Skeletal muscle satellite cell (primary cell): Measurements from ENCODE around the gene CACNA1S.

Experiments used
- H3K27me3 ChIP-seq: 2 replicates; pipeline ENCODE4 v1.7.0; 2013; ENCODE audit warnings: low read length; ENCODE audit not compliant: control insufficient read depth, insufficient read depth
- H3K36me3 ChIP-seq: 2 replicates; pipeline ENCODE4 v1.7.0; 2013; ENCODE audit warnings: mild to moderate bottlenecking, control low read depth, low read length; ENCODE audit not compliant: insufficient read depth
- H3K4me1 ChIP-seq: 2 replicates; pipeline ENCODE4 v1.7.0; 2013; ENCODE audit warnings: low read length; ENCODE audit not compliant: control insufficient read depth, insufficient read depth
- H3K4me2 ChIP-seq: 2 replicates; pipeline ENCODE4 v1.7.0; 2013; ENCODE audit warnings: mild to moderate bottlenecking, low read length
- H3K4me3 ChIP-seq: 2 replicates; pipeline ENCODE4 v1.7.0; 2013; ENCODE audit warnings: low read length
- H3K9ac ChIP-seq: 2 replicates; pipeline ENCODE4 v1.7.0; 2013; ENCODE audit warnings: mild to moderate bottlenecking, low read depth, low read length, moderate library complexity
- H3K9me3 ChIP-seq: replicated peaks from 2 replicates; pipeline ENCODE4 v1.7.0; 2013; ENCODE audit warnings: mild to moderate bottlenecking, control low read depth, low read length

Gene CACNA1S

GRCh38 chr1:201112926-201113325, 700 bp upstream of the CACNA1S start:
- Histone ChIP-seq H3K36me3 (no peaks in the 10 kb centered on the region), H3K9ac (no peak overlapping the region), H3K4me2 (no peak overlapping the region), H3K4me1 (peaks cover 3% of the 10 kb centered on the region), H3K27me3 (peaks cover 70% of the 10 kb centered on the region), H3K9me3 (no peaks in the 10 kb centered on the region), H3K4me3 (no peak overlapping the region)

- Histone ChIP-seq H3K9me3 (no peaks in the 10 kb centered on the region), H3K4me2 (no peak overlapping the region), H3K4me1 (peaks cover 3% of the 10 kb centered on the region), H3K4me3 (no peak overlapping the region), H3K9ac (no peak overlapping the region), H3K36me3 (no peaks in the 10 kb centered on the region), H3K27me3 (peaks cover 69% of the 10 kb centered on the region)
Observed at GRCh38 chr1:201111672-201112071, 554 bp downstream of the CACNA1S start.

- Histone ChIP-seq H3K4me3 (no peak overlapping the region), H3K4me2 (no peak overlapping the region), H3K4me1 (peaks cover 3% of the 10 kb centered on the region), H3K9me3 (no peaks in the 10 kb centered on the region), H3K36me3 (no peaks in the 10 kb centered on the region), H3K9ac (no peak overlapping the region), H3K27me3 (peaks cover 68% of the 10 kb centered on the region)
Observed at GRCh38 chr1:201111156-201111555, 1.1 kb downstream of the CACNA1S start.

- no peaks in the 10 kb centered on the region for H3K9me3 ChIP-seq
- H3K4me1 ChIP-seq: peaks cover 3% of the 10 kb centered on the region
- no peak overlapping the region for H3K4me3 ChIP-seq
- peaks cover 67% of the 10 kb centered on the region for H3K27me3 ChIP-seq
- no peak overlapping the region for H3K4me2 ChIP-seq
- no peaks in the 10 kb centered on the region for H3K36me3 ChIP-seq
- no peak overlapping the region for H3K9ac ChIP-seq
Observed at GRCh38 chr1:201110616-201111015, 1.6 kb downstream of the CACNA1S start.

GRCh38 chr1:201110138-201110537, 2.1 kb downstream of the CACNA1S start:
- Histone ChIP-seq H3K4me1 (peaks cover 3% of the 10 kb centered on the region), H3K4me2 (no peak overlapping the region), H3K9ac (no peak overlapping the region), H3K36me3 (no peaks in the 10 kb centered on the region), H3K4me3 (no peak overlapping the region), H3K9me3 (no peaks in the 10 kb centered on the region), H3K27me3 (peaks cover 71% of the 10 kb centered on the region)

GRCh38 chr1:201109651-201110050, 2.6 kb downstream of the CACNA1S start:
- H3K36me3 ChIP-seq: no peaks in the 10 kb centered on the region
- H3K4me1 ChIP-seq: peaks cover 3% of the 10 kb centered on the region
- H3K9ac ChIP-seq: no peak overlapping the region
- H3K27me3 ChIP-seq: peaks cover 74% of the 10 kb centered on the region
- no peaks in the 10 kb centered on the region for H3K9me3 ChIP-seq
- no peak overlapping the region for H3K4me2 ChIP-seq
- no peak overlapping the region for H3K4me3 ChIP-seq

GRCh38 chr1:201108614-201109013, 3.6 kb downstream of the CACNA1S start:
- H3K36me3 ChIP-seq: no peaks in the 10 kb centered on the region
- H3K4me2 ChIP-seq: no peak overlapping the region
- H3K9ac ChIP-seq: no peak overlapping the region
- H3K9me3 ChIP-seq: no peaks in the 10 kb centered on the region
- H3K4me3 ChIP-seq: no peak overlapping the region
- H3K4me1 ChIP-seq: no peaks in the 10 kb centered on the region
- peaks cover 81% of the 10 kb centered on the region for H3K27me3 ChIP-seq

GRCh38 chr1:201105688-201106087, 6.5 kb downstream of the CACNA1S start:
- Histone ChIP-seq H3K4me1 (no peaks in the 10 kb centered on the region), H3K36me3 (no peaks in the 10 kb centered on the region), H3K9me3 (no peaks in the 10 kb centered on the region), H3K27me3 (peaks cover 62% of the 10 kb centered on the region), H3K9ac (no peak overlapping the region), H3K4me3 (no peak overlapping the region), H3K4me2 (no peak overlapping the region)

GRCh38 chr1:201104141-201104540, 8.1 kb downstream of the CACNA1S start:
- Histone ChIP-seq H3K36me3 (no peaks in the 10 kb centered on the region), H3K9ac (no peak overlapping the region), H3K4me3 (no peak overlapping the region), H3K4me2 (no peak overlapping the region), H3K27me3 (peaks cover 62% of the 10 kb centered on the region), H3K9me3 (no peaks in the 10 kb centered on the region), H3K4me1 (no peaks in the 10 kb centered on the region)

- Histone ChIP-seq H3K4me3 (no peak overlapping the region), H3K27me3 (peaks cover 63% of the 10 kb centered on the region), H3K9me3 (no peaks in the 10 kb centered on the region), H3K9ac (no peak overlapping the region), H3K36me3 (no peaks in the 10 kb centered on the region), H3K4me2 (no peak overlapping the region), H3K4me1 (no peaks in the 10 kb centered on the region)
Observed at GRCh38 chr1:201103666-201104065, 8.6 kb downstream of the CACNA1S start.

- no peak overlapping the region for H3K4me3 ChIP-seq
- H3K4me1 ChIP-seq: peaks cover 8% of the 10 kb centered on the region
- H3K4me2 ChIP-seq: no peak overlapping the region
- H3K9ac ChIP-seq: no peak overlapping the region
- no peaks in the 10 kb centered on the region for H3K36me3 ChIP-seq
- H3K27me3 ChIP-seq: peaks cover 69% of the 10 kb centered on the region
- H3K9me3 ChIP-seq: no peaks in the 10 kb centered on the region
Observed at GRCh38 chr1:201100169-201100930, 11.9 kb downstream of the CACNA1S start.

GRCh38 chr1:201098992-201099677, 13.1 kb downstream of the CACNA1S start:
- H3K27me3 ChIP-seq: peaks cover 57% of the 10 kb centered on the region
- H3K4me3 ChIP-seq: no peak overlapping the region
- no peak overlapping the region for H3K9ac ChIP-seq
- peaks cover 8% of the 10 kb centered on the region for H3K4me1 ChIP-seq
- no peaks in the 10 kb centered on the region for H3K9me3 ChIP-seq
- no peak overlapping the region for H3K4me2 ChIP-seq
- H3K36me3 ChIP-seq: no peaks in the 10 kb centered on the region
